SK-N-SH (cell line): ENCODE results near the gene CYREN. TPM values are rescaled to one million over a fixed set of nuclear protein-coding genes. Genes with fewer than 3 reads are reported as not detected.

Experiments
- CTCF ChIA-PET: fragments of 300-600, 350-600 bp; formaldehyde crosslinking; extraction: SDS; loops from one replicate; lab custom pipeline; 2021; lab: Yijun Ruan, JAX
- POLR2A ChIA-PET: fragments of 350-600 bp; sonication (Branson Sonifier 250); formaldehyde crosslinking; extraction: SDS; loops from one replicate; lab custom pipeline; 2020; ENCODE audit warnings: antibody characterized with exemption, inconsistent platforms; lab: Yijun Ruan, JAX
- DNase-seq: peaks from one replicate; pipeline ENCODE4 v3.0.0; 2012
- H2AFZ ChIP-seq: fragments of 200-600 bp; sonication (generic); 2 replicates; pipeline ENCODE4 v1.8.1; 2016; ENCODE audit warnings: antibody characterized with exemption, mild to moderate bottlenecking, low read depth
- H3F3A ChIP-seq: fragments of 200-600 bp; sonication (generic); replicated peaks from 2 replicates; pipeline ENCODE3; 2016; ENCODE audit warnings: antibody characterized with exemption, mild to moderate bottlenecking; ENCODE audit not compliant: insufficient read depth
- H3K27ac ChIP-seq, 2 experiments: fragments of 200-500 bp in 1 of 2; fragments of 200-600 bp in 1 of 2; sonication (Bioruptor generic) in 1 of 2; sonication (generic), shearing (Covaris generic) in 1 of 2; 2 replicates each; pipeline versions ENCODE4 v1.5.1 to v1.6.1; 2014 to 2016; ENCODE audit warnings: low read depth in 2 of 2, inconsistent platforms in 1 of 2, low read length in 1 of 2, mild to moderate bottlenecking in 1 of 2, mixed read lengths in 1 of 2
- H3K27me3 ChIP-seq: fragments of 200-600 bp; sonication (generic), shearing (Covaris generic); 2 replicates; pipeline ENCODE4 v1.6.1; 2016; ENCODE audit warnings: mixed run types; ENCODE audit not compliant: insufficient read depth
- H3K36me3 ChIP-seq, 2 experiments: fragments of 200-500 bp in 1 of 2; fragments of 200-600 bp in 1 of 2; sonication (Bioruptor generic) in 1 of 2; sonication (generic) in 1 of 2; replicated peaks in 1 of 2; 2 replicates each; pipeline versions ENCODE3 to v1.5.1; 2014 to 2016; ENCODE audit warnings: low read length in 1 of 2, mild to moderate bottlenecking in 1 of 2; ENCODE audit not compliant: insufficient read depth in 2 of 2, control insufficient read depth in 1 of 2
- H3K4me1 ChIP-seq, 2 experiments: fragments of 200-500 bp in 1 of 2; fragments of 200-600 bp in 1 of 2; sonication (Bioruptor generic) in 1 of 2; sonication (generic), shearing (Covaris generic) in 1 of 2; 2 replicates each; pipeline versions ENCODE4 v1.5.1 to v1.6.1; 2014 to 2016; ENCODE audit warnings: low read depth in 1 of 2, low read length in 1 of 2, mixed run types in 1 of 2; ENCODE audit not compliant: insufficient read depth in 2 of 2, control insufficient read depth in 1 of 2
- H3K4me2 ChIP-seq: fragments of 200-600 bp; sonication (generic), shearing (Covaris generic); 2 replicates; pipeline ENCODE4 v1.6.1; 2017; ENCODE audit warnings: mixed run types
- H3K4me3 ChIP-seq, 2 experiments: fragments of 200-500 bp in 1 of 2; fragments of 200-600 bp in 1 of 2; sonication (Bioruptor generic) in 1 of 2; sonication (generic), shearing (Covaris generic) in 1 of 2; 2 replicates each; pipeline versions ENCODE4 v1.5.1 to v1.8.1; 2014 to 2016; ENCODE audit warnings: low read depth in 2 of 2, inconsistent platforms in 1 of 2, low read length in 1 of 2, mild to moderate bottlenecking in 1 of 2, mixed read lengths in 1 of 2, moderate library complexity in 1 of 2
- H3K79me2 ChIP-seq: fragments of 200-600 bp; sonication (generic); 2 replicates; pipeline ENCODE4 v1.8.1; 2017; ENCODE audit warnings: mild to moderate bottlenecking; ENCODE audit not compliant: insufficient read depth
- H3K9ac ChIP-seq: fragments of 200-600 bp; sonication (generic); 2 replicates; pipeline ENCODE4 v1.6.1; 2017; ENCODE audit warnings: mixed run types
- H3K9me2 ChIP-seq: fragments of 200-600 bp; sonication (generic); 2 replicates; pipeline ENCODE4 v1.6.1; 2017; ENCODE audit warnings: mixed run types
- H3K9me3 ChIP-seq: fragments of 200-600 bp; sonication (generic); 2 replicates; pipeline ENCODE4 v1.6.1; 2017; ENCODE audit warnings: mixed run types, mild to moderate bottlenecking, moderate library complexity
- H4K20me1 ChIP-seq: fragments of 200-600 bp; sonication (generic); 2 replicates; pipeline ENCODE4 v1.6.1; 2017; ENCODE audit warnings: mild to moderate bottlenecking, mixed run types; ENCODE audit not compliant: insufficient read depth
- CHD2 ChIP-seq: fragments of 150-350 bp; IDR thresholded peaks from 2 replicates; pipeline ENCODE4 v1.6.1; 2018; ENCODE audit warnings: low read length; ENCODE audit not compliant: partially characterized antibody
- CTCF ChIP-seq: fragments of 200-600 bp; sonication (generic); IDR thresholded peaks from 2 replicates; pipeline ENCODE4 v1.6.1; 2017; ENCODE audit warnings: antibody characterized with exemption, mild to moderate bottlenecking, moderate library complexity
- ELF1 ChIP-seq: IDR thresholded peaks from 2 replicates; pipeline ENCODE4 v1.4.0; 2012
- FOSL2 ChIP-seq: IDR thresholded peaks from 2 replicates; pipeline ENCODE4 v1.4.0; 2012; ENCODE audit warnings: low read depth, mild to moderate bottlenecking, moderate library complexity, borderline replicate concordance
- FOXM1 ChIP-seq: IDR thresholded peaks from 2 replicates; pipeline ENCODE4 v1.4.0; 2012; ENCODE audit warnings: low read depth, mild to moderate bottlenecking
- GABPA ChIP-seq: IDR thresholded peaks from 2 replicates; pipeline ENCODE4 v1.4.0; 2012; ENCODE audit warnings: low read depth, mild to moderate bottlenecking
- GATA2 ChIP-seq: sonication (generic); formaldehyde crosslinking; IDR thresholded peaks from 2 replicates; pipeline ENCODE4 v1.5.0; 2020; ENCODE audit warnings: mild to moderate bottlenecking, missing genetic modification reagents
- MEF2A ChIP-seq: IDR thresholded peaks from 2 replicates; pipeline ENCODE4 v1.4.0; 2012; ENCODE audit warnings: low read depth, borderline replicate concordance
- MXI1 ChIP-seq: IDR thresholded peaks from 2 replicates; pipeline ENCODE4 v1.6.1; 2012; ENCODE audit warnings: mild to moderate bottlenecking, low read depth, low read length, improper control_type of control experiment
- NFIC ChIP-seq: IDR thresholded peaks from 2 replicates; pipeline ENCODE4 v1.4.0; 2012; ENCODE audit warnings: borderline replicate concordance
- NRF1 ChIP-seq: IDR thresholded peaks from 2 replicates; pipeline ENCODE4 v1.6.1; 2012; ENCODE audit warnings: low read depth, mild to moderate bottlenecking, low read length
- RAD21 ChIP-seq: IDR thresholded peaks from 2 replicates; pipeline ENCODE4 v1.6.1; 2012; ENCODE audit warnings: mild to moderate bottlenecking, low read length
- RCOR1 ChIP-seq: fragments of 150-350 bp; IDR thresholded peaks from 2 replicates; pipeline ENCODE4 v1.6.1; 2017; ENCODE audit warnings: antibody characterized with exemption, low read length
- SIN3A ChIP-seq: IDR thresholded peaks from 2 replicates; pipeline ENCODE4 v1.6.1; 2012; ENCODE audit warnings: low read depth, mild to moderate bottlenecking, low read length, moderate library complexity, borderline replicate concordance
- SMC3 ChIP-seq: IDR thresholded peaks from 2 replicates; pipeline ENCODE4 v1.6.1; 2012; ENCODE audit warnings: low read depth, low read length, improper control_type of control experiment
- TCF12 ChIP-seq: IDR thresholded peaks from 2 replicates; pipeline ENCODE4 v1.4.0; 2012
- TEAD4 ChIP-seq: IDR thresholded peaks from 2 replicates; pipeline ENCODE4 v1.4.0; 2012; ENCODE audit warnings: mild to moderate bottlenecking, borderline replicate concordance; ENCODE audit not compliant: insufficient read depth
- YY1 ChIP-seq: IDR thresholded peaks from 2 replicates; pipeline ENCODE4 v1.4.0; 2012; ENCODE audit warnings: low read depth, mild to moderate bottlenecking
- WGBS: methylation state at CpG from one replicate; pipeline ENCODE4 v1.1.6; 2017; ENCODE audit warnings: low lambda C conversion rate; 5-methylcytosine and 5-hydroxymethylcytosine counted together
- polyA plus RNA-seq, 3 experiments: library from polyadenylated mRNA; depleted of rRNA; stranded (reverse); fragments of >200 nt; gene quantifications; 2 replicates each; pipeline ENCODE4 v1.2.3, GENCODE V29; 2012
- TF ChIP-seq, protein P1 (sequence below): IDR thresholded peaks from 2 replicates; pipeline ENCODE4 v1.4.0; 2012; ENCODE audit warnings: low read depth, borderline replicate concordance

The CYREN gene
- polyA plus RNA-seq, 1 of the 3 experiments (the other 2 are of a cell fraction): 53.4 TPM

DNA sequence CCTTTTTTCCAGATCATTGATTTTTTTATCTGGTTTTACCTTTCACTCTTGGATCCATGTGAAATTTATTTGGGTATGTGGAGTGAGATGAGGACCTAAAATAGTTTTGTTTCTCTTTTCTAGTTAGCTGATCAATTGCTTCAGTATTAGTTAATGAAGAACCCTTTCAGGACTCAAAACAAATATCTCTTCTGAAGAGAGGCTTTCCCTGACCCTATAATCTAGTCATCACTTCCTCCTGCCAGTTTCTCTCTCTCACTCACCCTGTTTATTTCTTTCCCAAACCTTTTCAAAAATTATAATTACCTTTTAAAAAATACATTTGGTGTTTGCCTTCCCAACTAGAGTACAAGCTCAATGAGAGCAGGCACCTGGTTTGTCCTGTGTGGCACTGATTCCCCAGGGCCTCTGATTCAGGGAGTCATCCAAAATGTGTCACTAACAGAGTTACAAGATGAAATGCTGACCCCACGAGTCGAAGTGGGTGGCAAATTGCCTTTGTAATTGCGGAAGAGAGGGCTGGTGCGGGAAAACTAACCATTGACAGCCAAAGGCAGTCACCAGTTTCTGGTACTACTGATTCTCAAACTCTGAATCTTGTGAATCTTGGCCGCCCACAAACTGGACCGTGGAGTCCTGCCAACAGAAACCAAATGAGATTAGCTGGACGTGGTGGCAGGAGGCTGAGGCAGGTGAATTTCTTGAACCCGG, 20.3 kb downstream of the CYREN start:
- Histone ChIP-seq H3K4me3 (no peak overlapping the region; a peak in 1 of 4 replicates), H3K9ac (no peak overlapping the region), H3K36me3 (no peaks in the 10 kb centered on the region), H3F3A (no peaks in the 10 kb centered on the region), H4K20me1 (no peaks in the 10 kb centered on the region), H3K27me3 (no peaks in the 10 kb centered on the region), H3K9me3 (no peaks in the 10 kb centered on the region), H3K4me1 (peaks cover 0 to 2% of the 10 kb centered on the region in 2 experiments; a peak in 1 of 4 replicates), H3K79me2 (no peaks in the 10 kb centered on the region), H3K9me2 (no peaks in the 10 kb centered on the region), H3K4me2 (no peak overlapping the region), H2AFZ (no peak overlapping the region), H3K27ac (no peak overlapping the region)
- TF ChIP-seq GABPA (no peak), FOSL2 (no peak), CHD2 (no peak), GATA2 (no peak), TEAD4 (no peak), MXI1 (no peak), FOXM1 (no peak), TCF12 (no peak), MEF2A (no peak), NFIC (no peak), RCOR1 (no peak), CTCF (no peak), NRF1 (no peak), YY1 (no peak)
- ChIA-PET CTCF (interaction anchor here (0.6 to 1.1 kb wide), 4 partner anchors 20 to 538 kb away, joined by 3 to 6 read pairs (median 4); partner anchors contain the start of gene CYREN), POLR2A (no interaction called here)
- no peak for DNase-seq
- 31% methylated on average over 8 of the region's 8 CpGs for WGBS

GRCh38 chr7:135147899-135148721, 22.4 kb downstream of the CYREN start, which contains the start of gene TMEM140:
TMEM140 (plus strand) TSS chr7:135148072; CDS start chr7:135164442, 16,370 bp downstream.
- H2AFZ ChIP-seq: peak within 1 kb of the TSS; percentile 65
- no peak for TF ChIP-seq SIN3A
- TF ChIP-seq ELF1: no peak
- no peak for TF ChIP-seq GABPA
- no peak for TF ChIP-seq CTCF
- no peak for TF ChIP-seq MXI1
- no peak for TF ChIP-seq TEAD4
- TF ChIP-seq, protein P1, sequence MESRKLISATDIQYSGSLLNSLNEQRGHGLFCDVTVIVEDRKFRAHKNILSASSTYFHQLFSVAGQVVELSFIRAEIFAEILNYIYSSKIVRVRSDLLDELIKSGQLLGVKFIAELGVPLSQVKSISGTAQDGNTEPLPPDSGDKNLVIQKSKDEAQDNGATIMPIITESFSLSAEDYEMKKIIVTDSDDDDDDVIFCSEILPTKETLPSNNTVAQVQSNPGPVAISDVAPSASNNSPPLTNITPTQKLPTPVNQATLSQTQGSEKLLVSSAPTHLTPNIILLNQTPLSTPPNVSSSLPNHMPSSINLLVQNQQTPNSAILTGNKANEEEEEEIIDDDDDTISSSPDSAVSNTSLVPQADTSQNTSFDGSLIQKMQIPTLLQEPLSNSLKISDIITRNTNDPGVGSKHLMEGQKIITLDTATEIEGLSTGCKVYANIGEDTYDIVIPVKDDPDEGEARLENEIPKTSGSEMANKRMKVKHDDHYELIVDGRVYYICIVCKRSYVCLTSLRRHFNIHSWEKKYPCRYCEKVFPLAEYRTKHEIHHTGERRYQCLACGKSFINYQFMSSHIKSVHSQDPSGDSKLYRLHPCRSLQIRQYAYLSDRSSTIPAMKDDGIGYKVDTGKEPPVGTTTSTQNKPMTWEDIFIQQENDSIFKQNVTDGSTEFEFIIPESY: no peak
- TF ChIP-seq FOSL2: no peak
- no peak for TF ChIP-seq RAD21
- no peak for TF ChIP-seq MEF2A
- no peak for TF ChIP-seq SMC3
- no peak for TF ChIP-seq YY1
- no peak for TF ChIP-seq GATA2
- WGBS: 67% methylated on average over 13 of the region's 13 CpGs
- no peaks in the 10 kb centered on the region for H3K9me3 ChIP-seq
- peak within 1 kb of the TSS in 1 of 2 experiments; percentile 30; a peak in 3 of 4 replicates for H3K4me3 ChIP-seq
- no peaks in the 10 kb centered on the region for H4K20me1 ChIP-seq
- ChIA-PET CTCF (interaction anchor here (1.6 to 2.2 kb wide), 3 partner anchors 12 to 23 kb away, joined by 3 to 5 read pairs (median 5); no protein-coding TSS in a partner anchor), POLR2A (no interaction called here)
- H3K27ac ChIP-seq: no peak within 1 kb of the TSS
- no peaks in the 10 kb centered on the region for H3K9me2 ChIP-seq
- no peaks in the 10 kb centered on the region for H3K36me3 ChIP-seq
- no peak within 1 kb of the TSS for H3K9ac ChIP-seq
- H3K4me2 ChIP-seq: peak within 1 kb of the TSS; percentile 30
- peaks cover 0 to 2% of the 10 kb centered on the region in 2 experiments; a peak in 1 of 4 replicates for H3K4me1 ChIP-seq
- no peak for DNase-seq
- H3K27me3 ChIP-seq: no peaks in the 10 kb centered on the region
- H3K79me2 ChIP-seq: no peaks in the 10 kb centered on the region
- no peaks in the 10 kb centered on the region for H3F3A ChIP-seq
